Measurements from ENCODE around the gene LTBP1.

- TF ChIP-seq CTCF (IDR thresholded peaks at IDR 0.05) = no peak
- TF ChIP-seq POLR2A (IDR thresholded peaks at IDR 0.05) = no peak
Measured at GRCh38 chr2:33375054-33375453, 428.3 kb downstream of the LTBP1 start.
